OCI-LY1 (cell line): ENCODE data around the gene SCNN1G.

Experiments
- H2AFZ ChIP-seq: fragments of 200-600 bp; sonication (generic), shearing (Covaris generic); 2 replicates; pipeline ENCODE4 v1.6.0; 2014; ENCODE audit warnings: antibody characterized with exemption, mild to moderate bottlenecking, low read length
- H3F3A ChIP-seq: fragments of 200-600 bp; sonication (generic), shearing (Covaris generic); 2 replicates; pipeline ENCODE4 v1.6.0; 2014; ENCODE audit warnings: mild to moderate bottlenecking, antibody characterized with exemption, low read length, moderate library complexity; ENCODE audit not compliant: insufficient read depth
- H3K27ac ChIP-seq: fragments of 200-600 bp; sonication (generic); 2 replicates; pipeline ENCODE4 v1.5.1; 2014; ENCODE audit warnings: low read length, mixed run types, mild to moderate bottlenecking, low read depth; ENCODE audit not compliant: poor library complexity, severe bottlenecking
- H3K27me3 ChIP-seq: fragments of 200-600 bp; sonication (generic); 2 replicates; pipeline ENCODE4 v1.6.0; 2014; ENCODE audit warnings: antibody characterized with exemption, mild to moderate bottlenecking, low read length, moderate library complexity; ENCODE audit not compliant: insufficient read depth
- H3K36me3 ChIP-seq: fragments of 200-600 bp; sonication (generic); 2 replicates; pipeline ENCODE4 v1.6.1; 2014; ENCODE audit warnings: mild to moderate bottlenecking, antibody characterized with exemption, low read length, moderate library complexity, mixed read lengths; ENCODE audit not compliant: insufficient read depth
- H3K4me1 ChIP-seq: fragments of 200-600 bp; sonication (generic); 2 replicates; pipeline ENCODE4 v1.5.1; 2014; ENCODE audit warnings: mild to moderate bottlenecking, low read length, moderate library complexity; ENCODE audit not compliant: insufficient read depth, severe bottlenecking
- H3K4me2 ChIP-seq: fragments of 200-600 bp; sonication (generic), shearing (Covaris generic); 2 replicates; pipeline ENCODE4 v1.6.1; 2014; ENCODE audit warnings: low read length
- H3K4me3 ChIP-seq: fragments of 200-600 bp; sonication (generic); 2 replicates; pipeline ENCODE4 v1.5.1; 2014; ENCODE audit warnings: low read length, low read depth, mild to moderate bottlenecking, mixed read lengths; ENCODE audit not compliant: poor library complexity, severe bottlenecking
- H3K79me2 ChIP-seq: fragments of 200-600 bp; shearing (Covaris generic); 2 replicates; pipeline ENCODE4 v1.6.1; 2016; ENCODE audit warnings: mixed run types, low read length, mixed read lengths; ENCODE audit not compliant: insufficient read depth
- H3K9ac ChIP-seq: fragments of 200-600 bp; sonication (generic), shearing (Covaris generic); 2 replicates; pipeline ENCODE4 v1.6.1; 2014; ENCODE audit warnings: mild to moderate bottlenecking, low read length, mixed read lengths
- H3K9me2 ChIP-seq: fragments of 200-600 bp; sonication (generic), shearing (Covaris generic); 2 replicates; pipeline ENCODE4 v1.6.1; 2014; ENCODE audit warnings: low read depth, mild to moderate bottlenecking, low read length, mixed read lengths
- H3K9me3 ChIP-seq: fragments of 200-600 bp; shearing (Covaris generic); 2 replicates; pipeline ENCODE4 v1.6.1; 2014; ENCODE audit warnings: low read length, mixed read lengths
- H4K20me1 ChIP-seq: fragments of 200-600 bp; sonication (generic), shearing (Covaris generic); 2 replicates; pipeline ENCODE4 v1.6.0; 2016; ENCODE audit warnings: mild to moderate bottlenecking, low read length; ENCODE audit not compliant: insufficient read depth
- CTCF ChIP-seq: fragments of 200-600 bp; sonication (generic), shearing (Covaris generic); IDR thresholded peaks from 2 replicates; pipeline ENCODE4 v1.5.1; 2017; ENCODE audit warnings: mild to moderate bottlenecking, antibody characterized with exemption, low read length, moderate library complexity, mixed read lengths
- EZH2 ChIP-seq: fragments of 200-600 bp; sonication (generic), shearing (Covaris generic); IDR thresholded peaks from 2 replicates; pipeline ENCODE4 v1.8.0; 2017; ENCODE audit warnings: borderline replicate concordance, mixed run types, mild to moderate bottlenecking, antibody characterized with exemption, low read length, moderate library complexity, mixed read lengths

The SCNN1G gene

DNA sequence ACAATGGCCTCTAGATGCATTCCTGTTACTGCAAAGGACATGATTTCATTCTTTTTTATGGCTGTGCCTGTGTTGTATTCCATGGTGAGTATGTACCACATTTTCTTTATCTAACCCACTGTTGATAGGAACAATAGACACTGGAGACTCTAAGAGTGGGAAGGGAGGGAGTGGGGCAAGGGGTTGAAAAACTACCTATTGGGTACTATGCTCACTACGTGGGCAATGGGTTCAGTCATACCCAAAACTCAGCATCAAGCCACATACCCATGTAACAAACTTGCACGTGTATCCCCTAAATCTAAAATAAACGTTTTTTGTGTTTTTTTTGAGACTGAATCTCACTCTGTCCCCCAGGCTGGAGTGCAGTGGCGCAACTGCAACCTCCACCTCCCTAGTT, 72.5 kb downstream of the SCNN1G start:
- Histone ChIP-seq H3K9me2 (no peaks in the 10 kb centered on the region), H3K27ac (no peak overlapping the region), H3K4me1 (no peaks in the 10 kb centered on the region), H3K9ac (no peak overlapping the region), H3K79me2 (no peaks in the 10 kb centered on the region), H3F3A (no peaks in the 10 kb centered on the region), H3K4me2 (no peak overlapping the region), H3K9me3 (no peaks in the 10 kb centered on the region), H2AFZ (no peak overlapping the region), H4K20me1 (no peaks in the 10 kb centered on the region), H3K36me3 (no peaks in the 10 kb centered on the region), H3K4me3 (no peak overlapping the region), H3K27me3 (no peaks in the 10 kb centered on the region)
- TF ChIP-seq EZH2 = no peak
- no peak for TF ChIP-seq CTCF

GRCh38 chr16:23256440-23256839, 73.9 kb downstream of the SCNN1G start:
- TF ChIP-seq CTCF (no peak), EZH2 (no peak)
- H3K27me3 ChIP-seq = no peaks in the 10 kb centered on the region
- H3K4me2 ChIP-seq = no peak overlapping the region
- no peak overlapping the region for H3K27ac ChIP-seq
- H4K20me1 ChIP-seq = no peaks in the 10 kb centered on the region
- H3K4me3 ChIP-seq = no peak overlapping the region
- no peaks in the 10 kb centered on the region for H3K4me1 ChIP-seq
- H3F3A ChIP-seq = no peaks in the 10 kb centered on the region
- no peaks in the 10 kb centered on the region for H3K36me3 ChIP-seq
- no peaks in the 10 kb centered on the region for H3K9me2 ChIP-seq
- no peaks in the 10 kb centered on the region for H3K79me2 ChIP-seq
- no peak overlapping the region for H2AFZ ChIP-seq
- no peaks in the 10 kb centered on the region for H3K9me3 ChIP-seq
- H3K9ac ChIP-seq = no peak overlapping the region

DNA sequence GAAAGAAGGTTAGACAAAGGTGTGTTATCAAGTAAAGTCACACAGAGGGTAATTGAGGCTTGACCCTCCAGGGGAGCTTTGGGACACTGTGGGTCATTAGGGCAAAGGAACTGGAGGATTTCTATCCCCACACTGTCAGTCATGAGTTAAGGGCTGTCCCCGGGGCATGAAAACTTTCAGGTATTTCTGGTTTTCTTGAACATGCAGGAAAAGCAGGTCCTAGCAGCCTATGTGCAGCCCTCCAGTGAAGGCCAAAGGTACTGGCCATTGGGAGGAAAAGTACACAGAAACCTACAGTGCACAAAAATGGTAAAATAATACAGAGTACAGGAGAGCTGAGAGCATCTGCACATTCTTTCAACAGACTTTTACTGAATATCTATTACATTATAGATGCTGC, 75.1 kb downstream of the SCNN1G start:
- no peak overlapping the region for H2AFZ ChIP-seq
- no peaks in the 10 kb centered on the region for H3K79me2 ChIP-seq
- H3K4me3 ChIP-seq = no peak overlapping the region
- TF ChIP-seq CTCF = no peak
- TF ChIP-seq EZH2 = no peak
- H3K9ac ChIP-seq = no peak overlapping the region
- H3K4me2 ChIP-seq = no peak overlapping the region
- H3F3A ChIP-seq = no peaks in the 10 kb centered on the region
- H3K27me3 ChIP-seq = no peaks in the 10 kb centered on the region
- H3K4me1 ChIP-seq = no peaks in the 10 kb centered on the region
- H3K27ac ChIP-seq = no peak overlapping the region
- no peaks in the 10 kb centered on the region for H4K20me1 ChIP-seq
- no peaks in the 10 kb centered on the region for H3K9me3 ChIP-seq
- H3K9me2 ChIP-seq = no peaks in the 10 kb centered on the region
- no peaks in the 10 kb centered on the region for H3K36me3 ChIP-seq
